ENCODE measurements around the gene PFKL.

DNA sequence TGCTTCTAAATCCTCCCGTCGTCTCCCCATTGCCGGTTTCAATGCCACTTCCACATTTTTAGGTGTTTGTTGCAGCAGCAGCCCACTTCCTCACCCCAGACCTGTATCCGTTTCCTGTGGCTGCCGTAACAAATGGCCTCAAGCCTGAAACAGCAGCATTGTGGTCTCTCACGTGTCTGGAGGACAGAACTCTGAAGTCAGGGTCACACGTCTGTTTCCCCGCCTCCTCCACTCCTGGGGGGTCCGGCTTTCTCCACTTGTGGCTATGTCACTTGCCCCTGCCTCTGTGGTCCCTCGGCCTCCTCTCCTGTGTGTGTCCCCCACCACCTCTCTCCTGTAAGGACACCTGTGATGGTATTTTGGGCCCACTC, 75.4 kb downstream of the PFKL start:
- TF ChIP-seq, protein P1, sequence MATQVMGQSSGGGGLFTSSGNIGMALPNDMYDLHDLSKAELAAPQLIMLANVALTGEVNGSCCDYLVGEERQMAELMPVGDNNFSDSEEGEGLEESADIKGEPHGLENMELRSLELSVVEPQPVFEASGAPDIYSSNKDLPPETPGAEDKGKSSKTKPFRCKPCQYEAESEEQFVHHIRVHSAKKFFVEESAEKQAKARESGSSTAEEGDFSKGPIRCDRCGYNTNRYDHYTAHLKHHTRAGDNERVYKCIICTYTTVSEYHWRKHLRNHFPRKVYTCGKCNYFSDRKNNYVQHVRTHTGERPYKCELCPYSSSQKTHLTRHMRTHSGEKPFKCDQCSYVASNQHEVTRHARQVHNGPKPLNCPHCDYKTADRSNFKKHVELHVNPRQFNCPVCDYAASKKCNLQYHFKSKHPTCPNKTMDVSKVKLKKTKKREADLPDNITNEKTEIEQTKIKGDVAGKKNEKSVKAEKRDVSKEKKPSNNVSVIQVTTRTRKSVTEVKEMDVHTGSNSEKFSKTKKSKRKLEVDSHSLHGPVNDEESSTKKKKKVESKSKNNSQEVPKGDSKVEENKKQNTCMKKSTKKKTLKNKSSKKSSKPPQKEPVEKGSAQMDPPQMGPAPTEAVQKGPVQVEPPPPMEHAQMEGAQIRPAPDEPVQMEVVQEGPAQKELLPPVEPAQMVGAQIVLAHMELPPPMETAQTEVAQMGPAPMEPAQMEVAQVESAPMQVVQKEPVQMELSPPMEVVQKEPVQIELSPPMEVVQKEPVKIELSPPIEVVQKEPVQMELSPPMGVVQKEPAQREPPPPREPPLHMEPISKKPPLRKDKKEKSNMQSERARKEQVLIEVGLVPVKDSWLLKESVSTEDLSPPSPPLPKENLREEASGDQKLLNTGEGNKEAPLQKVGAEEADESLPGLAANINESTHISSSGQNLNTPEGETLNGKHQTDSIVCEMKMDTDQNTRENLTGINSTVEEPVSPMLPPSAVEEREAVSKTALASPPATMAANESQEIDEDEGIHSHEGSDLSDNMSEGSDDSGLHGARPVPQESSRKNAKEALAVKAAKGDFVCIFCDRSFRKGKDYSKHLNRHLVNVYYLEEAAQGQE (IDR thresholded peaks at IDR 0.05; ENCODE audit: low read depth): no peak
- TF ChIP-seq, protein P2, sequence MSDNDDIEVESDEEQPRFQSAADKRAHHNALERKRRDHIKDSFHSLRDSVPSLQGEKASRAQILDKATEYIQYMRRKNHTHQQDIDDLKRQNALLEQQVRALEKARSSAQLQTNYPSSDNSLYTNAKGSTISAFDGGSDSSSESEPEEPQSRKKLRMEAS (IDR thresholded peaks at IDR 0.05): no peak
- TF ChIP-seq RAD21 (IDR thresholded peaks at IDR 0.05; ENCODE audit: low read depth) (no peak), EP300 (IDR thresholded peaks at IDR 0.05; ENCODE audit: borderline replicate concordance) (no peak), TEAD4 (IDR thresholded peaks at IDR 0.05) (no peak)
